H1 (cell line): Measurements from ENCODE around the gene ACTL7A. TPM values are rescaled to one million over a fixed set of nuclear protein-coding genes. Genes with fewer than 3 reads are reported as not detected.

Experiments
- BACH1 ChIP-seq: IDR thresholded peaks from 2 replicates; pipeline ENCODE4 v1.6.1; 2012; ENCODE audit warnings: low read length, improper control_type of control experiment
- CBX8 ChIP-seq: fragments of 300-800, 300-1000 bp; sonication (generic); IDR thresholded peaks from 2 replicates; pipeline ENCODE4 v1.7.1; 2016; ENCODE audit warnings: low read depth, low read length, borderline replicate concordance
- EGR1 ChIP-seq: IDR thresholded peaks from 2 replicates; pipeline ENCODE4 v1.6.1; 2011; ENCODE audit warnings: low read depth, low read length, borderline replicate concordance
- EP300 ChIP-seq, 2 experiments: IDR thresholded peaks; 1 replicate in 1 of 2; 2 replicates in 1 of 2; pipeline ENCODE4 v1.6.1; 2011 to 2012; ENCODE audit warnings: low read depth in 2 of 2, low read length in 2 of 2, mild to moderate bottlenecking in 2 of 2, borderline replicate concordance in 1 of 2, inconsistent platforms in 1 of 2, moderate library complexity in 1 of 2
- KDM4A ChIP-seq: IDR thresholded peaks from one replicate; pipeline ENCODE4 v1.7.1; 2012; ENCODE audit warnings: low read depth, mild to moderate bottlenecking, moderate library complexity, low read length, inconsistent platforms; ENCODE audit not compliant: severe bottlenecking
- POU5F1 ChIP-seq: IDR thresholded peaks from 2 replicates; pipeline ENCODE4 v1.6.1; 2011; ENCODE audit warnings: low read depth, mild to moderate bottlenecking, low read length, moderate library complexity
- RAD21 ChIP-seq, 2 experiments: IDR thresholded peaks in 1 of 2; conservative IDR thresholded peaks in 1 of 2; 2 replicates each; pipeline ENCODE4 v1.6.1; 2011; ENCODE audit warnings: low read depth in 2 of 2, low read length in 2 of 2, improper control_type of control experiment in 1 of 2, inconsistent platforms in 1 of 2, mild to moderate bottlenecking in 1 of 2, moderate library complexity in 1 of 2
- RNF2 ChIP-seq: fragments of 200-900, 300-1000 bp; sonication (generic); IDR thresholded peaks from 2 replicates; pipeline ENCODE4 v1.7.1; 2016; ENCODE audit warnings: borderline replicate concordance, low read depth, mild to moderate bottlenecking, antibody characterized with exemption, low read length; ENCODE audit not compliant: poor library complexity, severe bottlenecking; ENCODE audit errors: missing control alignments
- TEAD4 ChIP-seq: IDR thresholded peaks from 2 replicates; pipeline ENCODE4 v1.6.1; 2012; ENCODE audit warnings: low read depth, low read length, inconsistent platforms, mixed read lengths
- polyA plus RNA-seq, 7 experiments: library from polyadenylated mRNA; depleted of rRNA in 3 of 7; stranded (reverse) in 5 of 7; unstranded in 2 of 7; fragments of >200 nt in 5 of 7; fragments of 200-250 nt in 2 of 7; gene quantifications; 1 replicate in 5 of 7; 2 replicates in 1 of 7; 4 replicates in 1 of 7; pipeline versions ENCODE4 v1.2.1 to v1.2.3, GENCODE V29; 2011 to 2013; ENCODE audit warnings: missing spikeins in 2 of 7, mixed read lengths in 2 of 7
- total RNA-seq: library from RNA; stranded (reverse); fragmentation: NEBNext Ultra II Directional; extraction: Animal tissue kit (Norgen Biotek cat#: 25700); gene quantifications from 2 replicates; pipeline ENCODE4 v1.2.1, GENCODE V29; 2021

The ACTL7A gene
- total and polyA plus RNA-seq, 2 of the 8 experiments (the other 6 are each of a cell fraction or from before 2014, with no cell fraction given): not detected

- no peak for TF ChIP-seq RNF2
- no peak for TF ChIP-seq TEAD4
- no peak for TF ChIP-seq KDM4A
- no peak for TF ChIP-seq POU5F1
- no peak for TF ChIP-seq EP300 (IDR thresholded peaks at IDR 0.05; ENCODE audit: borderline replicate concordance in 1 of 2, low read depth in 2 of 2, low read length in 2 of 2)
- TF ChIP-seq RAD21 (IDR thresholded peaks at IDR 0.05 in 1 of 2, conservative IDR thresholded peaks at IDR 0.05 in 1 of 2; ENCODE audit: low read depth in 2 of 2, low read length in 2 of 2): no peak
- no peak for TF ChIP-seq CBX8
- no peak for TF ChIP-seq BACH1
- TF ChIP-seq EGR1: no peak
Measured at GRCh38 chr9:108812396-108813025, 49.6 kb upstream of the ACTL7A start (continued).
